ENCODE measurements around the gene PIWIL4.
A peak's percentile ranks its signal among the peaks of the same experiment; 100 is the strongest.

Gene PIWIL4

DNA sequence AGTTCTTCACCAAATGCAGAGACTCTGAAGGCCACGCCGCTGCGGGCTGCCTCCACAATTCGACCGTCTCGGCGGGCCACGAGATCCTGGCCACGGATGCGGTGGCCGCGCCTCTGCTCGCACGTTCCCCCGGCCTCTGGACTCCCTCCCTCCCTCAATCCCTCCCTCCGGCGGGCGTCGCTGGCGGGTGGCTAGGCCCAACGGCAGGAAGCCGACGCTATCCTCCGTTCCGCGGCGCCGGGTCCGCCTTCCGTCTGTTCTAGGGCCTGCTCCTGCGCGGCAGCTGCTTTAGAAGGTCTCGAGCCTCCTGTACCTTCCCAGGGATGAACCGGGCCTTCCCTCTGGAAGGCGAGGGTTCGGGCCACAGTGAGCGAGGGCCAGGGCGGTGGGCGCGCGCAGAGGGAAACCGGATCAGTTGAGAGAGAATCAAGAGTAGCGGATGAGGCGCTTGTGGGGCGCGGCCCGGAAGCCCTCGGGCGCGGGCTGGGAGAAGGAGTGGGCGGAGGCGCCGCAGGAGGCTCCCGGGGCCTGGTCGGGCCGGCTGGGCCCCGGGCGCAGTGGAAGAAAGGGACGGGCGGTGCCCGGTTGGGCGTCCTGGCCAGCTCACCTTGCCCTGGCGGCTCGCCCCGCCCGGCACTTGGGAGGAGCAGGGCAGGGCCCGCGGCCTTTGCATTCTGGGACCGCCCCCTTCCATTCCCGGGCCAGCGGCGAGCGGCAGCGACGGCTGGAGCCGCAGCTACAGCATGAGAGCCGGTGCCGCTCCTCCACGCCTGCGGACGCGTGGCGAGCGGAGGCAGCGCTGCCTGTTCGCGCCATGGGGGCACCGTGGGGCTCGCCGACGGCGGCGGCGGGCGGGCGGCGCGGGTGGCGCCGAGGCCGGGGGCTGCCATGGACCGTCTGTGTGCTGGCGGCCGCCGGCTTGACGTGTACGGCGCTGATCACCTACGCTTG, 23.2 kb upstream of the PIWIL4 start, which contains the start of gene FUT4:
Gene FUT4 (plus strand): TSS at position 227 of the 951 bp plus-strand sequence. CDS start 213 bp downstream, at position 440.
- Histone ChIP-seq H3K4me1 (ENCODE audit: control insufficient read depth, insufficient read depth, low read length) (no peaks in the 10 kb centered on the region), H3K36me3 (ENCODE audit: control insufficient read depth in 2 of 2, insufficient read depth in 1 of 2, low read length in 2 of 2) (no peaks in the 10 kb centered on the region), H3K9me3 (ENCODE audit: control insufficient read depth, insufficient read depth, low read depth, low read length) (no peaks in the 10 kb centered on the region), H3K27ac (ENCODE audit: extremely low read depth, low read depth, low read length) (peak within 1 kb of the TSS; percentile 91), H3K4me3 (ENCODE audit: low read depth, low read length) (peak within 1 kb of the TSS; percentile 54)
- ChIA-PET CTCF (interaction anchor here (1.4 kb wide), 1 partner anchor 11 kb away, joined by 3 read pairs; no protein-coding TSS in a partner anchor), POLR2A (interaction anchor here (0.6 to 1.5 kb wide), 8 partner anchors 11 to 608 kb away, joined by 3 to 6 read pairs (median 4); partner anchors contain the start of genes ANKRD49 and MRE11)
- no peak for TF ChIP-seq ZNF221 (tag by site-specific recombination; IDR thresholded peaks at IDR 0.05; ENCODE audit: borderline replicate concordance)
- TF ChIP-seq ZNF133 (tag by site-specific recombination; IDR thresholded peaks at IDR 0.05) = no peak
- TF ChIP-seq ZNF747 (tag by site-specific recombination; IDR thresholded peaks at IDR 0.05) = no peak
- TF ChIP-seq SP7 (tag by site-specific recombination; IDR thresholded peaks at IDR 0.05) = peak; percentile 81
- TF ChIP-seq ZFP69B (tag by site-specific recombination; IDR thresholded peaks at IDR 0.05) = peak; percentile 63; the same call in 1 of the 2 replicates
- TF ChIP-seq ZNF292 (tag by site-specific recombination; IDR thresholded peaks at IDR 0.05; ENCODE audit: borderline replicate concordance, low read depth) = no peak
- TF ChIP-seq ZNF223 (tag by site-specific recombination; IDR thresholded peaks at IDR 0.05) = no peak
- peak; percentile 75 for TF ChIP-seq SP3 (tag by site-specific recombination; IDR thresholded peaks at IDR 0.05)
- TF ChIP-seq, protein P1, sequence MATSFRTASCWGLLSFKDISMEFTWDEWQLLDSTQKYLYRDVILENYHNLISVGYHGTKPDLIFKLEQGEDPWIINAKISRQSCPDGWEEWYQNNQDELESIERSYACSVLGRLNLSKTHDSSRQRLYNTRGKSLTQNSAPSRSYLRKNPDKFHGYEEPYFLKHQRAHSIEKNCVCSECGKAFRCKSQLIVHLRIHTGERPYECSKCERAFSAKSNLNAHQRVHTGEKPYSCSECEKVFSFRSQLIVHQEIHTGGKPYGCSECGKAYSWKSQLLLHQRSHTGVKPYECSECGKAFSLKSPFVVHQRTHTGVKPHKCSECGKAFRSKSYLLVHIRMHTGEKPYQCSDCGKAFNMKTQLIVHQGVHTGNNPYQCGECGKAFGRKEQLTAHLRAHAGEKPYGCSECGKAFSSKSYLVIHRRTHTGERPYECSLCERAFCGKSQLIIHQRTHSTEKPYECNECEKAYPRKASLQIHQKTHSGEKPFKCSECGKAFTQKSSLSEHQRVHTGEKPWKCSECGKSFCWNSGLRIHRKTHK (tag by site-specific recombination; IDR thresholded peaks at IDR 0.05) = no peak
- peak; percentile 78 for TF ChIP-seq ZEB2 (tag by site-specific recombination; IDR thresholded peaks at IDR 0.05)
- TF ChIP-seq ZNF239 (tag by site-specific recombination; IDR thresholded peaks at IDR 0.05) = no peak
- no peak for TF ChIP-seq ZNF248 (tag by site-specific recombination; IDR thresholded peaks at IDR 0.05)
- TF ChIP-seq ZNF404 (tag by site-specific recombination; IDR thresholded peaks at IDR 0.05) = no peak
- TF ChIP-seq ZNF157 (tag by site-specific recombination; IDR thresholded peaks at IDR 0.05) = no peak
- TF ChIP-seq ZNF16 (tag by site-specific recombination; IDR thresholded peaks at IDR 0.05; ENCODE audit: low read depth) = no peak
- no peak for TF ChIP-seq ZNF658 (tag by site-specific recombination; IDR thresholded peaks at IDR 0.05)
- no peak for TF ChIP-seq ZNF626 (tag by site-specific recombination; IDR thresholded peaks at IDR 0.05)
- TF ChIP-seq ZNF354C (tag by site-specific recombination; IDR thresholded peaks at IDR 0.05; ENCODE audit: borderline replicate concordance, low read depth) = no peak
- peak; percentile 88 for TF ChIP-seq ZNF335 (tag by site-specific recombination; conservative IDR thresholded peaks at IDR 0.05)
- no peak for TF ChIP-seq ZSCAN18 (tag by site-specific recombination; IDR thresholded peaks at IDR 0.05)
- TF ChIP-seq ZNF211 (tag by site-specific recombination; IDR thresholded peaks at IDR 0.05; ENCODE audit: low read depth) = no peak
- TF ChIP-seq, protein P2, sequence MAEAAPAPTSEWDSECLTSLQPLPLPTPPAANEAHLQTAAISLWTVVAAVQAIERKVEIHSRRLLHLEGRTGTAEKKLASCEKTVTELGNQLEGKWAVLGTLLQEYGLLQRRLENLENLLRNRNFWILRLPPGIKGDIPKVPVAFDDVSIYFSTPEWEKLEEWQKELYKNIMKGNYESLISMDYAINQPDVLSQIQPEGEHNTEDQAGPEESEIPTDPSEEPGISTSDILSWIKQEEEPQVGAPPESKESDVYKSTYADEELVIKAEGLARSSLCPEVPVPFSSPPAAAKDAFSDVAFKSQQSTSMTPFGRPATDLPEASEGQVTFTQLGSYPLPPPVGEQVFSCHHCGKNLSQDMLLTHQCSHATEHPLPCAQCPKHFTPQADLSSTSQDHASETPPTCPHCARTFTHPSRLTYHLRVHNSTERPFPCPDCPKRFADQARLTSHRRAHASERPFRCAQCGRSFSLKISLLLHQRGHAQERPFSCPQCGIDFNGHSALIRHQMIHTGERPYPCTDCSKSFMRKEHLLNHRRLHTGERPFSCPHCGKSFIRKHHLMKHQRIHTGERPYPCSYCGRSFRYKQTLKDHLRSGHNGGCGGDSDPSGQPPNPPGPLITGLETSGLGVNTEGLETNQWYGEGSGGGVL (tag by site-specific recombination; IDR thresholded peaks at IDR 0.05) = peak; percentile 51
- peak; percentile 63 for TF ChIP-seq PBX3 (CRISPR knock-in tag; IDR thresholded peaks at IDR 0.05)
- TF ChIP-seq YY1 (tag by site-specific recombination; IDR thresholded peaks at IDR 0.05) = peak; percentile 34; the same call in 1 of the 2 replicates
- TF ChIP-seq, protein P3, sequence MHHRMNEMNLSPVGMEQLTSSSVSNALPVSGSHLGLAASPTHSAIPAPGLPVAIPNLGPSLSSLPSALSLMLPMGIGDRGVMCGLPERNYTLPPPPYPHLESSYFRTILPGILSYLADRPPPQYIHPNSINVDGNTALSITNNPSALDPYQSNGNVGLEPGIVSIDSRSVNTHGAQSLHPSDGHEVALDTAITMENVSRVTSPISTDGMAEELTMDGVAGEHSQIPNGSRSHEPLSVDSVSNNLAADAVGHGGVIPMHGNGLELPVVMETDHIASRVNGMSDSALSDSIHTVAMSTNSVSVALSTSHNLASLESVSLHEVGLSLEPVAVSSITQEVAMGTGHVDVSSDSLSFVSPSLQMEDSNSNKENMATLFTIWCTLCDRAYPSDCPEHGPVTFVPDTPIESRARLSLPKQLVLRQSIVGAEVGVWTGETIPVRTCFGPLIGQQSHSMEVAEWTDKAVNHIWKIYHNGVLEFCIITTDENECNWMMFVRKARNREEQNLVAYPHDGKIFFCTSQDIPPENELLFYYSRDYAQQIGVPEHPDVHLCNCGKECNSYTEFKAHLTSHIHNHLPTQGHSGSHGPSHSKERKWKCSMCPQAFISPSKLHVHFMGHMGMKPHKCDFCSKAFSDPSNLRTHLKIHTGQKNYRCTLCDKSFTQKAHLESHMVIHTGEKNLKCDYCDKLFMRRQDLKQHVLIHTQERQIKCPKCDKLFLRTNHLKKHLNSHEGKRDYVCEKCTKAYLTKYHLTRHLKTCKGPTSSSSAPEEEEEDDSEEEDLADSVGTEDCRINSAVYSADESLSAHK (tag by site-specific recombination; IDR thresholded peaks at IDR 0.05) = no peak
- peak; percentile 48; the same call in 1 of the 2 replicates for TF ChIP-seq ZSCAN30 (tag by site-specific recombination; IDR thresholded peaks at IDR 0.05)
- no peak for TF ChIP-seq AEBP2 (tag by site-specific recombination; IDR thresholded peaks at IDR 0.05; ENCODE audit: borderline replicate concordance)
